Measurements from ENCODE around the gene FSIP1.

Gene FSIP1

DNA sequence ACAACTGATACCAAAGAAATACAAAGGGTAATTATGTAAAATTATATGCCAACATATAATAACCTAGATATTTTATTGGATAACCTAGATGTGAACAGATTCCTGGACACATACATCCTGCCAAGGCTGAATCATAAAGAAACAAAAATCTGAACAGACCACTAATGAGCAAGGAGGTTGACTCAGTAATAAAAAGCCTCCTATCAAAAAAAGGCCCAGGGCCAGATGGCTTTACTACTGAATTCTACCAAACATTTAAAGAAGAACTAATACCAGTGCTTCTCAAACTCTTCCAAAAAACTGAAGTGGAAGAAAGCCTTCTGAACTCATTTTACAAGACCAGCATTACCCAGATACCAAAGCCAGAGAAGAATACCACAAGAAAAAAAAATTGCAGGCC is 169.4 kb downstream of the FSIP1 start:
- no peak for DNase-seq

DNA sequence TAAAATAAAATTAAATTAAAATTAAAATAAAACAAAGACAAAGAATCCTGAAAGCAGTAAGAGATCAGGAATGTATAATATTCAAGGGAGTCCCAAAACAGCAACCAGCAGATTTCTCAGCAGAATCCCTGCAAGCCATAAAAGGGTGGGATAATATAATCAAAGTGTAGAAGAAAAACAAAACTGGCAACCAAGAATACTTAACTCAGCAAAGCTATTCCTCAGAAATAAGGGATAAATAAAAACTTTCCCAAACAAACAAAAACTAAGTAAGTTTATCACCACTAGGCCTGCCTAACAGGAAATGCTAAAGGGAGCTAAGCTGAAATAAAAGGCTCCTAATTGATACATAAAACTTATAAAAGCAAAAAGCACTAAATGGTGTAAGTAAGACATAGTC is 172.0 kb downstream of the FSIP1 start:
- no peak for DNase-seq

DNA sequence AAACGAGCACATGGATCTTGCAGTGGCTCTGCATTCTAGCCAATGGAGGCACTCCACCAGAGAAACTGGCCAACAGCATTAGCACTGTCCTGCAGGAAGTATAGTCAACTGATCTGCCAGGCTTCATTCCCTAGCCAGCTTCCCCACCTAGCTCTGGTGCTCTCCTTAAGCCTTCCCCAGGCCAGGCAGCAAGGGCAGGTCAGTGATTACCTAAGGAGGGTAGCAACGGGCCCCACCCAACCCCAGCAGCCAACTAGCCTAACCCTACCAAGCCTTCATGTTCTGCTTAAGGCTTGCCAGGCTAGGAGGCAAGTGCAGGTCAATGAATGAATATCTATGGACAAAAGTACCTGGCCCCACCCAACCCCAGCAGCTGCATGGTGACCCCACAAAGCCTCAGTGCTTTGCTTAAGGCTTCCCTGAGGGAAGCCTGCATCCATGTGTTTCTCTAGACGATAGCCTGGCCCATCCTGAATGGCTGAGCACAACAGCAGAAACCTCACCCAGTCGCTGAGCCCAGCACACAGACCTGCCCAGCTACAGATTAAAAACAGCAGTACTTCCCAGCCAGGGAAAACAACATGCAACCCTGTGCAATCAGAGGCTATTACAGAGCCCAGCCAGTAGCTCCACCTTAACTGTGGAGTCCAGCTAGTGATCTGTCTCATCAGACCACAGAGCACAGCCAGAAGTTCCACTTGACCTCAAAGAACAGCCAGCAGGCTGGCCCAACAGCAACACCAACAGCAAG is 173.3 kb downstream of the FSIP1 start:
- DNase-seq: no peak

DNA sequence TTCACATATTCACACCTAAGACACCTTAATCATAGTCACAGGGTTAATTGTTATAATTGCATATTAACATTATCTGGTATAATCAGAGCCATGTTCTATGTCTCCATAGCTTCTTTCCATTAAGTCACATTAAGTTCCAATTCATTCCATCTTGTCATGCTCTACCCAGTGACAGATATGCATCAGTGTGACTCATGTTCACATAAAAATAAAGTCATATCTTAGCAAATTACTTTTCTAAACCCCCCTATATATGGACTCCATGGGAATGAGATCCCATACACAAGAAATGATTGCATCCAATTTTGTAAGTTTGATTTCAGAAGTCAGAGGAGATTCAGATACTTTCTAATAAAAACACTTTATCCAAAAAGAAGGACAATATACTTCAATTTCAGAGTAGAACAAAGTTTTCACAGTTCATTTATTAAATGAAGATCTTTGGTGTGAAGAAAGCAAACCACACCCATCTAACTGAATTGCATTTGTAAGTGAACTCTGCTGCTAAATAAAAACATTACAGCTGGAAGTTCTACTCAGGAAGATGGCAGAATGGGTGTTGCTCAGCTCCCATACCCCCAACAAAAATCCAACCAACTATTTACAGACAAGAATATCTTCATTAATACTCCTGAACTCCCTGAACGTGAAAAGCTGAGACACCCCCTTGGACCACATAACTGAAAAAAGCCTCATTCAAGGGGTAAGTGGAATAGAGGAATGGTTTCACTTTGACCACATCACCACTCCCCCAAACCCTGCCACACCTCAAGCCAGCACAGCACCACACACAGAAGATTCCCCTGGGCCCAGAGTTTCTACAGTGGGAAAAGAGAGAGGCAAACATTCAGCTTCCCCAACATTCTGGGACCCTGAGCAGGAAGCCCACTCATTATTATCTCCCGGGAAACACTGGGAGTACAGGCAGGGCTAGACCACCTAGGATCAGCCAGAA is 174.2 kb downstream of the FSIP1 start:
- DNase-seq: no peak

DNA sequence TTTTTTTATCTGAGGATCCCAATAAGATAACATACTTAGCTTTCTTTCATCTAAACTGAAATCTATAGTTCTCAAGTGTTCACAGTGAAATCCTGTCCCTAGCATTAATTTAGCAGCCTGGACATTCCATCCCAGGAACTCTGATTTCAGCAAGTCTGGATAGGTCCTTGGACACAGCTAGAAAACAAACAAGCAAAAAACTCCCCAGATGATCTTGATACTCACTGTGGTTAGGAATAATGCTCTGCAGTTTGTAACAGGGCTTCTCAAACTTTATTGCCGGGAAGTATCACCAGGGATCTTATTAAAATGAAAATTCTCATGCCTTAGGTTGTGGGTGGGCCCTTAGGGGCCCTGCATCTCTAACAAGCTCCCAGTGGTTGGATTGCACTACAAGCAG is 177.5 kb downstream of the FSIP1 start:
- no peak for DNase-seq

DNA sequence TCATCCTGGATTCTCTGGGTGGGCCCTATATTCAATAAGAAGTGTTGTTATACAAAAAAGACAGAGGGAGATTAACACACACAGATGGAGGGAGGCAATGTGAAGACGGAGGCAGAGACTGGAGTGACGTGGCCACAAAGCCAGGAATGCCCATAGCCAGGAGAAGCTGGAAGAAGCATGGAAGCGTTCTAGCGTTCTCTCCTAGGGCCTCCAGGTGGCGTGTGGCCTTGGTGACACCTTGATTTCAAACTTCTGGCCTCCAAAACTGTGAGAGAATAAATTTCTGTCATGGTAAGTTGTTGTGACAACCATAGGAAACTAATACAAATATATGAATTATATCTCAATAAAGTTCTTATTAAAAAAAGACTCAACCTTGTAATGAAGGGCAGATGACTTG is 180.5 kb downstream of the FSIP1 start:
- no peak for DNase-seq

DNA sequence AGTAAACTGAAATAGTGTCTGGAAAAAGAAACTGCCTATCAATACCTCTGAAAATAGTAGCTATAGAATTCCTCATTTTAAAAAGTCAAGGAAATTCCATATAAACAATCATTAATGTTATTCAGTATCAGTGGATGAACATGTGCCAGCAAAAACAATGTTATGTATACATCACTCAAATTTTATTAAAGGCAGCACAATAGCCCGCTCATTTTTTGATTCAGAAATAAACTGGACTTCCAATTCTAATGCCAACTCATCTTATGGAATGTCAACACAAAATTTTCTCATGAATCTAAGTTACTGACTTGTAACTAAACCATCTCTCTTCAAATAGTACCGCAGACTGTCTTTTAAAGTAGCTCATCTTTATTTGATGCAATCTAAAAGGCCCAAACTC is 182.8 kb downstream of the FSIP1 start:
- no peak for DNase-seq

DNA sequence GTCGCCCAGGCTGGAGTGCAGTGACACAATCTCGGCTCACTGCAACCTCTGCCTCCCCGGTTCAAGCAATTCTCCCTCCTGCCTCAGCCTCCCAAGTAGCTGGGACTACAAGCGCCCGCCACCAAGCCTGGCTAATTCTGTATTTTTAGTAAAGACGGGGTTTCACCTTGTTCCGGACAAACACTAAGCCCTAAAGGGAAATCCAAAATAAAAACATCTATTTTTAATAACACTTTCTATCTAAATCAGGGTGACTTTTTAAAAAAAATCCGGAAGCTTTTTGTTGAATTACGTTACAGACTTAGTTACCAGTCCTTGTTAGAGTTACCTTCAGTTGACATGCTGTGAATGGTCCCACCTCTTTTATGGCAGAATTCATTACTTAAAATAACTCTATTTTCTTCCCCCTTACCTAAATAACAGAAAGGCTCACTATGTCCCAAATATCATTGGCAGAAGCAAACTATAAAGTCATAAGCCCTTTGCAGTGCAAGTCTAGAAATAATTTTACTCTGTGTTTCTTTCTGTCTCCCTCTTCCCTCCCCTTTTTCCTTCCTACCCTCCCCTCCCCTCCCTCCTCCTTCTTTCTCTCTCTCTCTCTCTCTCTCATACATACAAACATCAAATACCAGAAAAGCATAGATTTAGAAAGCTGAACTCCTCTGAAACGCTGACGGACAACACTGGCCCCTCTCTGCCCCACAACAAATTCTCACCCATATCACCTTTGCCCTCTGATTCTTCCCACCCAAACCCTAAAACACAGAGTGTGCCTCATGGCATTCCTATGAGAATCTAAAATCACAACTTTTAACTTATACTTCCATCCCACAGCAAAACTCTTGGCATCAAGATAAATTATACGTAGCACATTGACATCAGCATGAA is 183.4 kb downstream of the FSIP1 start:
- no peak for DNase-seq

DNA sequence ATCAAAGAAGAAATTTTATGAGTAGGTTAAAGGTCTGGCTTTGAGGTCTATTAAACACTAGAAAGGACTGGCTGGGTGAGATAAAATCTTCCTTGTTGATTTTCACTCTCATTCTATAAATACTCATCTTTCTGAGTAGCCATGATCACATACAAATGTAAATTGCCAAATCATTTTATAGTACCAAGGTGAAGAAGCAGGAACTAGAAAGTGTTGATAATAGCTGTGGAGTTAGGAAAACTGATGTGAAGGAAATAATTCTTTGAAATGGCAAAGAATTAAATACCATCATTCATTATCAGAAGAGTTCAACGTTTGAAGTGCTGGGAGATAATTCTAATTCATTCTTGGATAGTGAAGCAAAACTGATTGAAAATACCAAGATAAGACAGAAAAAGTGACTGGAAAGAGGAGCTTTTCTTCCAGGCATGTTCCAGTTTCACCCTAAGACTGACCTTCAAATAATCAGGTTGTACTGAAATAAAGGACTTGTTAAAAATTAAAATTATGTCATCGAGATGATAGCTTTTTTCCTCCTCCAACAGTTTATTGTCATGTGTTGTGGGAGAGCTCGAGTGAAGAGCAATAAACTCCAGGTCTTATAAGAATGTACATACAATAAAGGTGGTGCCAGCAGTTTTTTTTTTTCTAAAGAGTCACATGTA is 184.3 kb downstream of the FSIP1 start:
- DNase-seq: no peak

DNA sequence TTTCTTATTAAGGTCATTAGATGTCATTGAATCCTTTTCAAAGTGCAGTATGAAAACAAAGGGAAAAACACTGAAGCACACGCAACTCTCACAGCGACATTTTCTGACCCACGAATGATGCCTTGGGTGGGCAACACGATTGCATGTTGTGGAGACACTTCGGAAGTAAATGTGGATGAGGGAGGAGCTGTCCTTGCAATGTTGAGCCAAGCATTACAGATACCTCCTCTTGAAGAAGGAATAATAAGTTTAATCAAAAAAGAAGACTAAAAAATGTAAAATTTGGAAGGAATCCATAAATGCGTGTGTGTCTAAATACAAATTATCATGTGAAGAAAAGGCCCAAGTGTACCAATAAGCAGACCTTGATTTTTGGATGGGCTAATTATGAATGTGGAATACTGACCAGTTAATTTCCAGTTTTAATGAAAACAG is 184.9 kb downstream of the FSIP1 start:
- no peak for DNase-seq

DNA sequence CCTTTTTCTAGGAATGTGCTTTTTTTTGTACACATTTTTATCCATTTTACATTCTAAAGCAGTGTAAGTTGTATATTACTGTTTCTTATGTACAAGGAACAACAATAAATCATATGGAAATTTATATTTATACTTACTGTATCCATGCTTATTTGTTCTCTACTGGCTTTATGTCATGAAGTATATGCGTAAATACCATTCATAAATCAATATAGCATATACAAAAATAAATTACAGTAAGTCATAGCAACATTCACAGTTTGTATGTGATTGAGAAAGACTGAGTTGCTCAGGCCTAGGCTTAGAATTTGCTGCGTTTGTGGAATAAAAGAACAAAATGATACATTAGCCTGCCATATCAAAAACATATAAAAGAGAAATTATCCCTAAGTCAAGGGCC is 185.3 kb downstream of the FSIP1 start:
- DNase-seq: no peak

DNA sequence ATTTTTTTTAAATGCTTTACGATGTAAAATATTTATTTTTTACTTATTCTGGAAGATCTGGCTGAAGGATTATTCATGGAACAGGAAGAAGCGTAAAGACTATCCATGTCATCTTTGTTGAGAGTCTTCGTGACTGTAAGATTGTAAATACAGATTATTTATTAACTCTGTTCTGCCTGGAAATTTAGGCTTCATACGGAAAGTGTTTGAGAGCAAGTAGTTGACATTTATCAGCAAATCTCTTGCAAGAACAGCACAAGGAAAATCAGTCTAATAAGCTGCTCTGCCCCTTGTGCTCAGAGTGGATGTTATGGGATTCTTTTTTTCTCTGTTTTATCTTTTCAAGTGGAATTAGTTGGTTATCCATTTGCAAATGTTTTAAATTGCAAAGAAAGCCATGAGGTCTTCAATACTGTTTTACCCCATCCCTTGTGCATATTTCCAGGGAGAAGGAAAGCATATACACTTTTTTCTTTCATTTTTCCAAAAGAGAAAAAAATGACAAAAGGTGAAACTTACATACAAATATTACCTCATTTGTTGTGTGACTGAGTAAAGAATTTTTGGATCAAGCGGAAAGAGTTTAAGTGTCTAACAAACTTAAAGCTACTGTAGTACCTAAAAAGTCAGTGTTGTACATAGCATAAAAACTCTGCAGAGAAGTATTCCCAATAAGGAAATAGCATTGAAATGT is 186.1 kb downstream of the FSIP1 start:
- DNase-seq: no peak

DNA sequence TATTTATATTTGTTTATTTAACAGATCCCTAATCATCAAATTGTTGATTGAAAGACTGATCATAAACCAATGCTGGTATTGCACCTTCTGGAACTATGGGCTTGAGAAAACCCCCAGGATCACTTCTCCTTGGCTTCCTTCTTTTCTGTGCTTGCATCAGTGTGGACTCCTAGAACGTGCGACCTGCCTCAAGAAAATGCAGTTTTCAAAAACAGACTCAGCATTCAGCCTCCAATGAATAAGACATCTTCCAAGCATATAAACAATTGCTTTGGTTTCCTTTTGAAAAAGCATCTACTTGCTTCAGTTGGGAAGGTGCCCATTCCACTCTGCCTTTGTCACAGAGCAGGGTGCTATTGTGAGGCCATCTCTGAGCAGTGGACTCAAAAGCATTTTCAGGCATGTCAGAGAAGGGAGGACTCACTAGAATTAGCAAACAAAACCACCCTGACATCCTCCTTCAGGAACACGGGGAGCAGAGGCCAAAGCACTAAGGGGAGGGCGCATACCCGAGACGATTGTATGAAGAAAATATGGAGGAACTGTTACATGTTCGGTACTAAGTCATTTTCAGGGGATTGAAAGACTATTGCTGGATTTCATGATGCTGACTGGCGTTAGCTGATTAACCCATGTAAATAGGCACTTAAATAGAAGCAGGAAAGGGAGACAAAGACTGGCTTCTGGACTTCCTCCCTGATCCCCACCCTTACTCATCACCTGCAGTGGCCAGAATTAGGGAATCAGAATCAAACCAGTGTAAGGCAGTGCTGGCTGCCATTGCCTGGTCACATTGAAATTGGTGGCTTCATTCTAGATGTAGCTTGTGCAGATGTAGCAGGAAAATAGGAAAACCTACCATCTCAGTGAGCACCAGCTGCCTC is 187.1 kb downstream of the FSIP1 start:
- no peak for DNase-seq

DNA sequence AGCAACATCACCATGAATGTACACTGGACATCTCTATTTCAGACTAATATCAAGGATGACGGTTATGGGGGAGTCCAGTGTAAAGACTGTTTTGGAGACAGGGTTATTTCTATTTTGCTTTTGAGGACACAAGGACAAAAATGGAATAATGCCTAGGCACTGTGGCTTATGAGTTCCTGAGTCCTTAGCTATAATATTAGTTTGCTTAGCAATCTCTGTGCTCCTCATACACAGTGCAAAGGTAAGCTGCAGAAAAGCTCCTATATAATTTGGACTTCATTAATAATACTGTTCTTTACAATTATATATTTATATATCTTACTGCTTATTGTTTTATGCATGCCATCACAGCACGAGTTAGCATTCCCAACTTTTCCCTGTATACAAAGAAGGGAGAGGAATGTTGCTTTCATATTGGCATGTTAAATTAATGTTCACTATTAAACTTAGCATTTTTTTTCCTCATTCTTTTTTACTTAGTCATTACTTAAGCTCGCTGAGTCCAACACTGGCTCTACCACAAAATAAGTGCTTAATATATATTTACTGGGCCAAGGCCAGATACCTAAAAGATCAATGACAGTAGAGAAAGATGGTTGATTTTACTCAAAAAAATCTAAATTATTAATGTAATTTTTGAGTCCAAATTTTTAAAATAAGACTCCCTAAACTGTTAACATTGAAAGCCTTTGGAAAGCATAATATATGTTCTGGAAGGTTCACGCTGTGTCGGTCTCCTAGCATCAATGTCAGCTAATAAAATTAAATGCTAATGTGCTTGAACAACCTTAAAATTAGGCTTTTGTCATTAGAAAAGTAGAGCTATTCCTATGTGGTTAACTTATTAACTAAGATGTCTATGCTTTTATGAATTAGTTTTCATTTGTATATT is 187.9 kb downstream of the FSIP1 start:
- no peak for DNase-seq

DNA sequence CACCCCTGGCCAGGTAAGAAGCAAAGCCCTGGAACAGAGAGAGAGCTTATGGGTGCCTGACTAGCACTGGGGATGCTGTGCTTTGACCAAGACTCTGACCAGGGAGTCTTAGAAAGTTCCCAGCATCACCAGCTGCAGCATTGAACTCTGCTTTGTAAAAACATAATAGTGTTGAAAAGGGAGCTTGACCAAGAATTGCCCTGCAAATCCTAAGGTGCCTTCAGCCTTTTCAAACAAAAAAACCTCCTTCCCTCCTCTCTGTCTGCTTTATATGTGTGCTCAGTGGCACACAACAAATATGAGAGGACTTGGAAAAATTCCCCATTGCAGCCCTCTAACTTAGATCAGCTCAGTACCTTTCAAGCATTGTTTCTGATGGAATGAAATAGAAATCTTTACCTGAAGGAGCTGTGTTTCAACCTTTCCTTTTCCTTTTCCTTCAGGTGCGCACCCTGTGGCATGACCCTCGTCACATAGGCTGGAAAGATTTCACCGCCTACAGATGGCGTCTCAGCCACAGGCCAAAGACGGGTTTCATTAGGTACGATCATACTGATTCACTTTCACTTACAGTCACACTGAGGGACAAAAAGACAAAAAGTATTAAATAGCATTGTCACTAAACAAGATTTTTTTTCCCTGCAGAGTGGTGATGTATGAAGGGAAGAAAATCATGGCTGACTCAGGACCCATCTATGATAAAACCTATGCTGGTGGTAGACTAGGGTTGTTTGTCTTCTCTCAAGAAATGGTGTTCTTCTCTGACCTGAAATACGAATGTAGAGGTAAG is 188.8 kb downstream of the FSIP1 start:
- no peak for DNase-seq

DNA sequence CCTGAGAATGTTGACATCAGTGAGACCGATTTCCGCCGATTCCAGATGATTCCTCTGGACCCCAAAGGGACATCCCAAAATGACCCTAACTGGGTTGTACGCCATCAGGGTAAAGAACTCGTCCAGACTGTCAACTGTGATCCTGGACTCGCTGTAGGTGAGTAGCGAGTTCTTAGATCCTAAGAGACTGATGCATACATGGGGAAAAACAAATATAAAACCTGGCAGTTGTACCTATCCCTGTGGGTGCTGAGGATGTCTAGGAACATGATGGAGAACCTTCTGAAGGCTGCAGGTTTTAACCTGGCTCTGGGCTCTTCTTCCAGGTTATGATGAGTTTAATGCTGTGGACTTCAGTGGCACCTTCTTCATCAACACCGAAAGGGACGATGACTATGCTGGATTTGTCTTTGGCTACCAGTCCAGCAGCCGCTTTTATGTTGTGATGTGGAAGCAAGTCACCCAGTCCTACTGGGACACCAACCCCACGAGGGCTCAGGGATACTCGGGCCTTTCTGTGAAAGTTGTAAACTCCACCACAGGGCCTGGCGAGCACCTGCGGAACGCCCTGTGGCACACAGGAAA is 189.5 kb downstream of the FSIP1 start:
- DNase-seq: no peak

DNA sequence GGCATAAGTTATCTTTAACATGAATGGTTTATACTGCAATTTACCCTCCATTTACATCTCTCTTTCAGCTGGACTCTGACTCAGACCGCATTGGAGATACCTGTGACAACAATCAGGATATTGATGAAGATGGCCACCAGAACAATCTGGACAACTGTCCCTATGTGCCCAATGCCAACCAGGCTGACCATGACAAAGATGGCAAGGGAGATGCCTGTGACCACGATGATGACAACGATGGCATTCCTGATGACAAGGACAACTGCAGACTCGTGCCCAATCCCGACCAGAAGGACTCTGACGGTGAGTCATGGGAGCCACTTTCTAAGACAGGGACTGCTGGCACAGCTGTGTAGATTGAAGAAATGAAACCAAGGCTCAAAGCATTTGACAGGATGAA is 190.1 kb downstream of the FSIP1 start:
- peak; percentile 30 for DNase-seq

DNA sequence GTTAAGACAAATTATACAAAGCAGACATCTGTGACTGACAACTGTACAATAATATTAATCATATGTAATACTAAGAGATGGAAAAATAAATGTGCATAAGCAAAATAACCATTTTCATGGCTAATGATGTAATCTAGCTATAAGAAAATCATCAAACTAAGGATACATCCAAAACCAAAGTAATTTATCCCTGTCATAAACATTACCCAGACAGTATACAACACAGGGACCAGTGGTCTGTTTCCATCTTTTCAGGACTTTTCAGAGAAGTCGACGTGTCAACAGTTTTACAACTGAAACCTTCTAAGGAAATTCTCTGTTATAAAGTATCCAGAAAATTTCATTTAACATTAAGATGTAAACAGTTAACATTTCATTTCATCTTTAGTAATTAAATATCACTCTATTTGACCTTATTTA is 190.7 kb downstream of the FSIP1 start:
- DNase-seq: no peak
